ENCODE results near the gene ERVFRD-1.

The ERVFRD-1 gene

DNA sequence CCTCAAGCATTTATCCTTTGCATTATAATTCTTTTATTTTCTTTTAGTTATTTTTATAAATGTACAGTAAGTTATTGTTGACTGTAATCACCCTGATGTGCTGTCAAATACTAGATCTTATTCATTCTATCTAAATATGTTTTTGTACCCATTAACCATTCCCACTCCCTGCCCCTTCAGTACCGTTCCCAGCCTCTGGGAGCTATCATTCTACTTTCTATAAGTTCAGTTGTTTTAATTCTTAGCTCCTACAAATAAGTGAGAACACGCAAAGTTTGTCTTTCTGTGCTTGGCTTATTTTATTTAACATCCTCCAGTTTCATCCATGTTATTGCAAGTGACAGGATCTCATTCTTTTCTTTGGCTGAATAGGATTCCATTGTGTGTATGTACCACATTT is 12.5 kb upstream of the ERVFRD-1 start:
- Histone ChIP-seq H2AFZ (ENCODE audit: low read length) (no peak overlapping the region), H3K9me2 (replicated peaks; ENCODE audit: insufficient read depth, low read length) (no peaks in the 10 kb centered on the region), H3K4me3 (ENCODE audit: low read length) (no peak overlapping the region), H3K27me3 (replicated peaks; ENCODE audit: insufficient read depth, low read length) (no peaks in the 10 kb centered on the region), H3K4me1 (ENCODE audit: low read length) (no peaks in the 10 kb centered on the region), H3K9ac (ENCODE audit: low read length) (no peak overlapping the region), H3K79me2 (ENCODE audit: low read length) (peaks cover 83% of the 10 kb centered on the region), H3F3A (ENCODE audit: insufficient read depth, low read length) (no peaks in the 10 kb centered on the region), H3K36me3 (replicated peaks; ENCODE audit: insufficient read depth, low read length) (no peaks in the 10 kb centered on the region), H3K27ac (ENCODE audit: low read length) (no peak overlapping the region), H4K20me1 (ENCODE audit: insufficient read depth, low read length) (peaks cover 11% of the 10 kb centered on the region), H3K4me2 (ENCODE audit: low read depth, low read length) (no peak overlapping the region), H3K9me3 (replicated peaks; ENCODE audit: insufficient read depth, low read length) (no peaks in the 10 kb centered on the region)
- DNase-seq = no peak
- TF ChIP-seq, protein P1, sequence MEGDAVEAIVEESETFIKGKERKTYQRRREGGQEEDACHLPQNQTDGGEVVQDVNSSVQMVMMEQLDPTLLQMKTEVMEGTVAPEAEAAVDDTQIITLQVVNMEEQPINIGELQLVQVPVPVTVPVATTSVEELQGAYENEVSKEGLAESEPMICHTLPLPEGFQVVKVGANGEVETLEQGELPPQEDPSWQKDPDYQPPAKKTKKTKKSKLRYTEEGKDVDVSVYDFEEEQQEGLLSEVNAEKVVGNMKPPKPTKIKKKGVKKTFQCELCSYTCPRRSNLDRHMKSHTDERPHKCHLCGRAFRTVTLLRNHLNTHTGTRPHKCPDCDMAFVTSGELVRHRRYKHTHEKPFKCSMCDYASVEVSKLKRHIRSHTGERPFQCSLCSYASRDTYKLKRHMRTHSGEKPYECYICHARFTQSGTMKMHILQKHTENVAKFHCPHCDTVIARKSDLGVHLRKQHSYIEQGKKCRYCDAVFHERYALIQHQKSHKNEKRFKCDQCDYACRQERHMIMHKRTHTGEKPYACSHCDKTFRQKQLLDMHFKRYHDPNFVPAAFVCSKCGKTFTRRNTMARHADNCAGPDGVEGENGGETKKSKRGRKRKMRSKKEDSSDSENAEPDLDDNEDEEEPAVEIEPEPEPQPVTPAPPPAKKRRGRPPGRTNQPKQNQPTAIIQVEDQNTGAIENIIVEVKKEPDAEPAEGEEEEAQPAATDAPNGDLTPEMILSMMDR (IDR thresholded peaks at IDR 0.05; ENCODE audit: low read length) = no peak
- TF ChIP-seq EZH2 (optimal IDR thresholded peaks at IDR 0.05; ENCODE audit: low read depth, low read length) (no peak), EZH2phosphoT487 (IDR thresholded peaks at IDR 0.05; ENCODE audit: low read length) (no peak)

DNA sequence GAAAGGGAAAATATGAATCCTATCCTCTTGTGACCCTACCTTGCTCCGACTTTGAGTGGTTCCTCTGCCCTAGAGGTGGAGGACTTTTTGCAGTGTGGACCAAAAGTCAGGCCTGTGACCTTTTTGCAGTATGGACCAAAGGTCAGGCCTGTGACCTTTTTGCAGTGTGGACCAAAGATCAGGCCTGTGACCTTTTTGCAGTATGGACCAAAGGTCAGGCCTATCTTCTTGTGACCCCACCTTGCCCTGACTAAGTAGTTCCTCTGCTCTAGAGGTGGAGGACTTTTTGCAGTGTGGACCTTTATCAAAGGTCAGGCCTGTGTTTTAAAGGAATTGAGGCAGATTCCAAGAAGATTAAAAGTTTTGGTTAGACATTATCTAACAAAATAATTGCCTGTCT is 10.9 kb upstream of the ERVFRD-1 start:
- no peaks in the 10 kb centered on the region for H3K4me1 ChIP-seq (ENCODE audit: low read length)
- no peaks in the 10 kb centered on the region for H3K9me2 ChIP-seq (replicated peaks; ENCODE audit: insufficient read depth, low read length)
- H3K27ac ChIP-seq (ENCODE audit: low read length) = no peak overlapping the region
- no peak overlapping the region for H3K9ac ChIP-seq (ENCODE audit: low read length)
- H4K20me1 ChIP-seq (ENCODE audit: insufficient read depth, low read length) = peaks cover 6% of the 10 kb centered on the region
- H3F3A ChIP-seq (ENCODE audit: insufficient read depth, low read length) = no peaks in the 10 kb centered on the region
- H3K4me2 ChIP-seq (ENCODE audit: low read depth, low read length) = no peak overlapping the region
- TF ChIP-seq EZH2 (optimal IDR thresholded peaks at IDR 0.05; ENCODE audit: low read depth, low read length) (no peak), EZH2phosphoT487 (IDR thresholded peaks at IDR 0.05; ENCODE audit: low read length) (no peak)
- TF ChIP-seq, protein P1 (IDR thresholded peaks at IDR 0.05; ENCODE audit: low read length) = no peak
- DNase-seq = no peak
- no peaks in the 10 kb centered on the region for H3K36me3 ChIP-seq (replicated peaks; ENCODE audit: insufficient read depth, low read length)
- H3K9me3 ChIP-seq (replicated peaks; ENCODE audit: insufficient read depth, low read length) = no peaks in the 10 kb centered on the region
- no peak overlapping the region for H3K4me3 ChIP-seq (ENCODE audit: low read length)
- no peak overlapping the region for H2AFZ ChIP-seq (ENCODE audit: low read length)
- no peaks in the 10 kb centered on the region for H3K27me3 ChIP-seq (replicated peaks; ENCODE audit: insufficient read depth, low read length)
- H3K79me2 ChIP-seq (ENCODE audit: low read length) = peaks cover 85% of the 10 kb centered on the region

DNA sequence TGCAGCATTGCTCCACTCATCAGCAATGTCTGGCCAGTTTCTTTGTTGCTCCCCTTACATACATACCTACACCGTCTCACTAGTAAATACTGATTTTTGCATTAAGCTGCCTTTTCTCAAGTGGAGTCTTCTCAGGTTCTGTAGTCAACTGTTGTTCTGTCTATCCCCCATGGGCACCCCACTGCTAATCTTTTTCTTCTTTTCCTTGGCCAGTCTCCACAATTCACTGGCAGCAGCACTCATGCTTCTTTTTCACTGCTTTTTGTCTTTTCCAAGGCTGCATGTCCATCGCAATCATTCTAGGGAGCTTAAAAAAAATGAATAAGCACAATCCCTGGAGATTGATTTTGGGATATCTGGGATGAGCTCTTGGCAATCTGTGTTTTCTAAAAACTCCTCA is 10.3 kb upstream of the ERVFRD-1 start:
- no peaks in the 10 kb centered on the region for H3K27me3 ChIP-seq (replicated peaks; ENCODE audit: insufficient read depth, low read length)
- H3K4me2 ChIP-seq (ENCODE audit: low read depth, low read length) = no peak overlapping the region
- H4K20me1 ChIP-seq (ENCODE audit: insufficient read depth, low read length) = peaks cover 6% of the 10 kb centered on the region
- no peak overlapping the region for H2AFZ ChIP-seq (ENCODE audit: low read length)
- no peaks in the 10 kb centered on the region for H3K36me3 ChIP-seq (replicated peaks; ENCODE audit: insufficient read depth, low read length)
- H3F3A ChIP-seq (ENCODE audit: insufficient read depth, low read length) = no peaks in the 10 kb centered on the region
- DNase-seq = no peak
- H3K4me1 ChIP-seq (ENCODE audit: low read length) = no peaks in the 10 kb centered on the region
- no peak overlapping the region for H3K4me3 ChIP-seq (ENCODE audit: low read length)
- peaks cover 85% of the 10 kb centered on the region for H3K79me2 ChIP-seq (ENCODE audit: low read length)
- no peaks in the 10 kb centered on the region for H3K9me2 ChIP-seq (replicated peaks; ENCODE audit: insufficient read depth, low read length)
- H3K9ac ChIP-seq (ENCODE audit: low read length) = no peak overlapping the region
- TF ChIP-seq EZH2 (optimal IDR thresholded peaks at IDR 0.05; ENCODE audit: low read depth, low read length) (no peak), EZH2phosphoT487 (IDR thresholded peaks at IDR 0.05; ENCODE audit: low read length) (no peak)
- TF ChIP-seq, protein P1 (IDR thresholded peaks at IDR 0.05; ENCODE audit: low read length) = no peak
- no peaks in the 10 kb centered on the region for H3K9me3 ChIP-seq (replicated peaks; ENCODE audit: insufficient read depth, low read length)
- H3K27ac ChIP-seq (ENCODE audit: low read length) = no peak overlapping the region

All from MM.1S (cell line).